22Rv1 (cell line): ENCODE data around the gene DDR1.
"Not testable (repeated sequence)": the region's sequence is repeated elsewhere in the genome, so short reads cannot be mapped to it uniquely, and the experiment has no call there.

Experiments
- ZFX ChIP-seq: fragments of 450-650 bp; IDR thresholded peaks from 2 replicates; pipeline ENCODE4 v1.6.1; 2017; ENCODE audit warnings: antibody characterized with exemption, borderline replicate concordance
- TF ChIP-seq, protein P1 (sequence below): fragments of 450-650 bp; IDR thresholded peaks from 2 replicates; pipeline ENCODE4 v1.5.1; 2017; ENCODE audit warnings: mild to moderate bottlenecking

DNA sequence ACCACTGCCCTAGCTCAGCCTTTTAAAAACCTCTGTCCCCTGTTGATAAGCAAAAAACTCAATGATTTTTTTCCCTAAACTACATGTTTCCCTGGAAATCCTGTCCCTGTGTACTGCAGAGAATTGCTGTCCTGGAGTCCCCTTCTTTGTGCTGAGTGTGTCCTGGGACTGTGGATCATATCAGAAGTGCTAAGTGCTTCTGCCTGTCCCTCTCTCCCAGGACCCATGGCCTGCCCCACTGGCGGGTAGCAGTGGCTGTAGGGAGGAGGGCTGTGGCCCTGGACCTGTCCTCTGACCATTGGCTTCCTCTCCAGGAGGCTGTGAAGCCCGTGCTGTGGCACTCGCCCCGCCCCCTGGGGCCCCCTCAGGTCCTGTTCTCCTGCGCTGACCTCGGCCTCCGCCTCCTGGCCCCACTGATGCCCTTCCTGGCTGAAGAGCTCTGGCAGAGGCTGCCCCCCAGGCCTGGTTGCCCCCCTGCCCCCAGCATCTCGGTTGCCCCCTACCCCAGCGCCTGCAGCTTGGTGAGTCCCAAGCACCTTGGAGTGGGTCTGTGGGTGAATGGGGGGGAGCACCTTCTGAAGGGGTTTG, 39.8 kb downstream of the DDR1 start:
- TF ChIP-seq, protein P1, sequence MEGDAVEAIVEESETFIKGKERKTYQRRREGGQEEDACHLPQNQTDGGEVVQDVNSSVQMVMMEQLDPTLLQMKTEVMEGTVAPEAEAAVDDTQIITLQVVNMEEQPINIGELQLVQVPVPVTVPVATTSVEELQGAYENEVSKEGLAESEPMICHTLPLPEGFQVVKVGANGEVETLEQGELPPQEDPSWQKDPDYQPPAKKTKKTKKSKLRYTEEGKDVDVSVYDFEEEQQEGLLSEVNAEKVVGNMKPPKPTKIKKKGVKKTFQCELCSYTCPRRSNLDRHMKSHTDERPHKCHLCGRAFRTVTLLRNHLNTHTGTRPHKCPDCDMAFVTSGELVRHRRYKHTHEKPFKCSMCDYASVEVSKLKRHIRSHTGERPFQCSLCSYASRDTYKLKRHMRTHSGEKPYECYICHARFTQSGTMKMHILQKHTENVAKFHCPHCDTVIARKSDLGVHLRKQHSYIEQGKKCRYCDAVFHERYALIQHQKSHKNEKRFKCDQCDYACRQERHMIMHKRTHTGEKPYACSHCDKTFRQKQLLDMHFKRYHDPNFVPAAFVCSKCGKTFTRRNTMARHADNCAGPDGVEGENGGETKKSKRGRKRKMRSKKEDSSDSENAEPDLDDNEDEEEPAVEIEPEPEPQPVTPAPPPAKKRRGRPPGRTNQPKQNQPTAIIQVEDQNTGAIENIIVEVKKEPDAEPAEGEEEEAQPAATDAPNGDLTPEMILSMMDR, result not testable (repeated sequence)
- not testable (repeated sequence) for TF ChIP-seq ZFX
